Neural cell (in vitro differentiated cells): ENCODE data around the gene NPM3. TPM values are rescaled to one million over a fixed set of nuclear protein-coding genes. Genes with fewer than 3 reads are reported as not detected.

Experiments
- H2AFZ ChIP-seq: fragments of 200-600, 300-800 bp; sonication (generic), shearing (Covaris generic); 2 replicates; pipeline ENCODE4 v1.6.0; 2014; ENCODE audit warnings: low read depth, mild to moderate bottlenecking, antibody characterized with exemption, low read length, moderate library complexity
- H3F3A ChIP-seq: fragments of 200-600 bp; shearing (Covaris generic); 2 replicates; pipeline ENCODE4 v1.6.1; 2016; ENCODE audit warnings: mild to moderate bottlenecking, moderate library complexity, mixed read lengths, antibody characterized with exemption, low read length; ENCODE audit not compliant: insufficient read depth, poor library complexity, severe bottlenecking
- H3K27ac ChIP-seq: fragments of 200-600, 300-800 bp; sonication (generic), shearing (Covaris generic); 2 replicates; pipeline ENCODE4 v1.5.1; 2014; ENCODE audit warnings: mild to moderate bottlenecking, low read length, moderate library complexity
- H3K27me3 ChIP-seq: fragments of 300-800, 200-600 bp; sonication (generic), shearing (Covaris generic); 2 replicates; pipeline ENCODE4 v1.6.0; 2014; ENCODE audit warnings: mild to moderate bottlenecking, low read depth, low read length, moderate library complexity; ENCODE audit not compliant: insufficient read depth
- H3K36me3 ChIP-seq: fragments of 300-800, 200-600 bp; sonication (generic), shearing (Covaris generic); 2 replicates; pipeline ENCODE4 v1.5.1; 2014; ENCODE audit warnings: mild to moderate bottlenecking, antibody characterized with exemption, low read length, moderate library complexity; ENCODE audit not compliant: insufficient read depth
- H3K4me2 ChIP-seq: fragments of 300-800, 200-600 bp; sonication (generic), shearing (Covaris generic); 2 replicates; pipeline ENCODE4 v1.6.0; 2014; ENCODE audit warnings: mild to moderate bottlenecking, low read length
- H3K4me3 ChIP-seq: fragments of 300-800, 200-600 bp; sonication (generic), shearing (Covaris generic); 2 replicates; pipeline ENCODE4 v1.5.1; 2014; ENCODE audit warnings: mild to moderate bottlenecking, low read length, moderate library complexity
- H3K79me2 ChIP-seq: fragments of 200-600 bp; shearing (Covaris generic); replicated peaks from 2 replicates; pipeline ENCODE4 v1.6.0; 2014; ENCODE audit warnings: mild to moderate bottlenecking, low read length, moderate library complexity; ENCODE audit not compliant: insufficient read depth
- H3K9ac ChIP-seq: fragments of 300-800, 200-600 bp; sonication (generic), shearing (Covaris generic); 2 replicates; pipeline ENCODE4 v1.6.1; 2016; ENCODE audit warnings: mild to moderate bottlenecking, low read length, mixed read lengths
- H3K9me2 ChIP-seq: fragments of 200-600 bp; shearing (Covaris generic); 2 replicates; pipeline ENCODE4 v1.6.1; 2016; ENCODE audit warnings: mild to moderate bottlenecking, low read length, mixed read lengths; ENCODE audit not compliant: insufficient read depth
- H3K9me3 ChIP-seq: fragments of 200-600, 300-800 bp; sonication (generic), shearing (Covaris generic); 2 replicates; pipeline ENCODE4 v1.6.1; 2016; ENCODE audit warnings: mild to moderate bottlenecking, mixed run types, low read length, moderate library complexity, mixed read lengths
- H4K20me1 ChIP-seq: fragments of 200-600 bp; shearing (Covaris generic); 2 replicates; pipeline ENCODE4 v1.6.1; 2016; ENCODE audit warnings: mild to moderate bottlenecking, mixed run types; ENCODE audit not compliant: insufficient read depth
- CTCF ChIP-seq: fragments of 450-650 bp; IDR thresholded peaks from 2 replicates; pipeline ENCODE4 v1.5.1; 2014; ENCODE audit warnings: antibody characterized with exemption, mild to moderate bottlenecking, moderate library complexity; ENCODE audit not compliant: poor library complexity, severe bottlenecking
- EP300 ChIP-seq: fragments of 450-650 bp; conservative IDR thresholded peaks from 2 replicates; pipeline ENCODE4 v1.6.1; 2014; ENCODE audit warnings: antibody characterized with exemption, mild to moderate bottlenecking, moderate library complexity; ENCODE audit not compliant: poor library complexity, severe bottlenecking
- EZH2 ChIP-seq: fragments of 200-600, 300-800 bp; shearing (Covaris generic), sonication (generic); IDR thresholded peaks from 2 replicates; pipeline ENCODE4 v1.6.1; 2014; ENCODE audit warnings: antibody characterized with exemption, low read length, borderline replicate concordance, mild to moderate bottlenecking; ENCODE audit not compliant: insufficient read depth, poor library complexity, severe bottlenecking
- MXI1 ChIP-seq: fragments of 450-650 bp; conservative IDR thresholded peaks from 2 replicates; pipeline ENCODE4 v1.6.1; 2014; ENCODE audit warnings: antibody characterized with exemption, mild to moderate bottlenecking; ENCODE audit not compliant: poor library complexity, severe bottlenecking
- POLR2AphosphoS5 ChIP-seq: IDR thresholded peaks from 2 replicates; pipeline ENCODE4 v1.6.1; 2012
- RAD21 ChIP-seq: fragments of 450-650 bp; conservative IDR thresholded peaks from 2 replicates; pipeline ENCODE4 v1.6.1; 2014; ENCODE audit warnings: antibody characterized with exemption, mild to moderate bottlenecking, moderate library complexity
- REST ChIP-seq: IDR thresholded peaks from 2 replicates; pipeline ENCODE4 v1.6.1; 2012; ENCODE audit warnings: borderline replicate concordance
- SMC3 ChIP-seq: fragments of 450-650 bp; conservative IDR thresholded peaks from 2 replicates; pipeline ENCODE4 v1.6.1; 2014; ENCODE audit warnings: antibody characterized with exemption, mild to moderate bottlenecking, moderate library complexity; ENCODE audit not compliant: poor library complexity
- TAF1 ChIP-seq: IDR thresholded peaks from 2 replicates; pipeline ENCODE4 v1.6.1; 2012; ENCODE audit warnings: low read depth
- polyA plus RNA-seq: library from polyadenylated mRNA; depleted of rRNA; stranded (reverse); fragments of >200 nt; gene quantifications from 2 replicates; pipeline ENCODE4 v1.2.3, GENCODE V29; 2014

NPM3 gene
- polyA plus RNA-seq, 1 donor from 2014 or later, result 53.0 TPM

- TF ChIP-seq REST, result no peak
- no peak for TF ChIP-seq POLR2AphosphoS5
- no peak for TF ChIP-seq EP300
- TF ChIP-seq MXI1, result no peak
- no peak for TF ChIP-seq SMC3
- TF ChIP-seq EZH2, result no peak
- H3K27me3 ChIP-seq, result no peaks in the 10 kb centered on the region
Measured at GRCh38 chr10:101744267-101744666, 39.0 kb downstream of the NPM3 start.

GRCh38 chr10:101741938-101742337 is 41.3 kb downstream of the NPM3 start:
- TF ChIP-seq EP300, result no peak
- TF ChIP-seq CTCF, result no peak
- TF ChIP-seq SMC3, result no peak
- TF ChIP-seq REST, result no peak
- TF ChIP-seq POLR2AphosphoS5, result no peak
- no peak for TF ChIP-seq MXI1
- TF ChIP-seq TAF1, result no peak
- TF ChIP-seq EZH2, result no peak
- no peak for TF ChIP-seq RAD21
- H3K27ac ChIP-seq, result no peak overlapping the region
- H3K9me2 ChIP-seq, result no peaks in the 10 kb centered on the region
- no peaks in the 10 kb centered on the region for H3K36me3 ChIP-seq
- H2AFZ ChIP-seq, result no peak overlapping the region
- H3F3A ChIP-seq, result no peaks in the 10 kb centered on the region
- no peaks in the 10 kb centered on the region for H3K9me3 ChIP-seq
- no peaks in the 10 kb centered on the region for H3K79me2 ChIP-seq
- no peak overlapping the region for H3K9ac ChIP-seq
- H3K4me3 ChIP-seq, result no peak overlapping the region
- H3K4me2 ChIP-seq, result no peak overlapping the region
- H4K20me1 ChIP-seq, result no peaks in the 10 kb centered on the region
- no peaks in the 10 kb centered on the region for H3K27me3 ChIP-seq

More at GRCh38 chr10:101744267-101744666, 39.0 kb downstream of the NPM3 start:
- H3K4me3 ChIP-seq, result no peak overlapping the region
- H3K36me3 ChIP-seq, result no peaks in the 10 kb centered on the region
- no peaks in the 10 kb centered on the region for H3K79me2 ChIP-seq
- no peaks in the 10 kb centered on the region for H4K20me1 ChIP-seq
- H3K9me2 ChIP-seq, result no peaks in the 10 kb centered on the region
- H3K4me2 ChIP-seq, result no peak overlapping the region
- no peak overlapping the region for H2AFZ ChIP-seq
- no peaks in the 10 kb centered on the region for H3K9me3 ChIP-seq
- no peak overlapping the region for H3K27ac ChIP-seq
- no peaks in the 10 kb centered on the region for H3F3A ChIP-seq
- H3K9ac ChIP-seq, result no peak overlapping the region
